CD4-positive, alpha-beta memory T cell (primary cell): ENCODE data around the gene BLM. TPM values are rescaled to one million over a fixed set of nuclear protein-coding genes. Genes with fewer than 3 reads are reported as not detected.

ENCODE experiments used
- CTCF ChIA-PET: fragments of 350-600 bp; sonication (Branson Sonifier 250); formaldehyde crosslinking; loops from one replicate; lab custom pipeline; 2021; ENCODE audit warnings: inconsistent platforms; ENCODE audit not compliant: partially characterized antibody; lab: Charles Lee
- POLR2A ChIA-PET: fragments of 350-600 bp; sonication (Branson Sonifier 250); formaldehyde crosslinking; loops from one replicate; lab custom pipeline; 2021; ENCODE audit not compliant: partially characterized antibody; lab: Charles Lee
- DNase-seq, 5 donors: peaks; one replicate each; pipeline versions ENCODE4 v3.0.0 to v3.0.0-alpha.2; 2020 to 2022; ENCODE audit warnings: mixed read lengths in 1 of 5
- H3K27ac ChIP-seq: one replicate; pipeline ENCODE4 v1.7.0; 2013; ENCODE audit warnings: low read depth, low read length
- H3K27me3 ChIP-seq: 2 replicates; pipeline ENCODE4 v1.7.0; 2013; ENCODE audit warnings: mild to moderate bottlenecking, low read length, moderate library complexity; ENCODE audit not compliant: insufficient read depth
- H3K36me3 ChIP-seq: 2 replicates; pipeline ENCODE4 v1.7.0; 2013; ENCODE audit warnings: mild to moderate bottlenecking, low read length, moderate library complexity; ENCODE audit not compliant: insufficient read depth
- H3K4me1 ChIP-seq: 2 replicates; pipeline ENCODE4 v1.7.0; 2013; ENCODE audit warnings: mild to moderate bottlenecking, low read length, moderate library complexity; ENCODE audit not compliant: insufficient read depth
- H3K4me3 ChIP-seq, 2 donors: one replicate each; pipeline ENCODE4 v1.7.0; 2013; ENCODE audit warnings: low read length in 2 of 2, mild to moderate bottlenecking in 1 of 2
- H3K9me3 ChIP-seq, 2 donors: one replicate each; pipeline ENCODE4 v1.7.0; 2013; ENCODE audit warnings: low read length in 2 of 2, control low read depth in 1 of 2; ENCODE audit not compliant: control insufficient read depth in 1 of 2
- H3K27ac Mint-ChIP-seq, 7 donors: one replicate each; pipeline ENCODE4 v1.8.0; 2020 to 2021; ENCODE audit warnings: mixed read lengths in 7 of 7, mild to moderate bottlenecking in 6 of 7, inconsistent platforms in 3 of 7, moderate library complexity in 3 of 7
- H3K27me3 Mint-ChIP-seq, 2 donors: one replicate each; pipeline ENCODE4 v1.8.0; 2020 to 2021; ENCODE audit warnings: mixed read lengths in 2 of 2
- H3K36me3 Mint-ChIP-seq, 2 donors: one replicate each; pipeline ENCODE4 v1.8.0; 2020 to 2021; ENCODE audit warnings: mixed read lengths in 2 of 2, inconsistent platforms in 1 of 2, mild to moderate bottlenecking in 1 of 2
- H3K4me1 Mint-ChIP-seq, 4 donors: one replicate each; pipeline ENCODE4 v1.8.0; 2020 to 2021; ENCODE audit warnings: mixed read lengths in 4 of 4, mild to moderate bottlenecking in 1 of 4
- H3K4me3 Mint-ChIP-seq, 8 donors: one replicate each; pipeline ENCODE4 v1.8.0; 2020 to 2021; ENCODE audit warnings: mixed read lengths in 8 of 8, mild to moderate bottlenecking in 7 of 8, moderate library complexity in 6 of 8, inconsistent platforms in 3 of 8
- H3K9me3 Mint-ChIP-seq, 8 donors: one replicate each; pipeline ENCODE4 v1.8.0; 2020 to 2021; ENCODE audit warnings: mixed read lengths in 8 of 8, mild to moderate bottlenecking in 5 of 8, inconsistent platforms in 3 of 8, moderate library complexity in 1 of 8
- intact Hi-C: fragments of 100-400 bp; cut with micrococcal nuclease; formaldehyde crosslinking; loops from one replicate; pipeline ENCODE4 v1.15.1; 2023
- polyA plus RNA-seq, 2 donors: library from polyadenylated mRNA; unstranded; fragments of 300-500 nt; fragmentation: Illumina TruSeq; gene quantifications; one replicate each; pipeline ENCODE4 v1.2.3, GENCODE V29; 2021
- total RNA-seq, 2 experiments: library from RNA; stranded (reverse); gene quantifications; one replicate each; pipeline ENCODE4 v1.2.3, GENCODE V29; 2021

BLM gene
- total and polyA plus RNA-seq, 4 experiments from 2014 or later, result 1.2 to 8.9 (median 6.0) TPM

- Histone ChIP-seq H3K9me3 (no peaks in the 10 kb centered on the region), H3K27ac (no peak overlapping the region), H3K27me3 (no peaks in the 10 kb centered on the region), H3K36me3 (no peaks in the 10 kb centered on the region), H3K4me3 (no peak overlapping the region), H3K4me1 (no peaks in the 10 kb centered on the region)
- H3K4me3 Mint-ChIP-seq, result no peak overlapping the region
- H3K27me3 Mint-ChIP-seq, result no peaks in the 10 kb centered on the region
- no peaks in the 10 kb centered on the region for H3K9me3 Mint-ChIP-seq
- H3K36me3 Mint-ChIP-seq, result peaks cover 22 to 32% of the 10 kb centered on the region in 2 donors
- DNase-seq, result no peak
- H3K27ac Mint-ChIP-seq, result peak overlapping the region in 1 of 7 donors; percentile 34
- peaks cover 0 to 5% (median 0%) of the 10 kb centered on the region in 4 donors for H3K4me1 Mint-ChIP-seq
- CTCF ChIA-PET, result interaction anchor here (2.0 kb wide), 1 partner anchor 124 kb away, joined by 10 read pairs; no protein-coding TSS in a partner anchor
- intact Hi-C loops, result no loop called here
- POLR2A ChIA-PET, result no interaction called here
Observed at GRCh38 chr15:90762109-90762508, 45.0 kb downstream of the BLM start.

DNA sequence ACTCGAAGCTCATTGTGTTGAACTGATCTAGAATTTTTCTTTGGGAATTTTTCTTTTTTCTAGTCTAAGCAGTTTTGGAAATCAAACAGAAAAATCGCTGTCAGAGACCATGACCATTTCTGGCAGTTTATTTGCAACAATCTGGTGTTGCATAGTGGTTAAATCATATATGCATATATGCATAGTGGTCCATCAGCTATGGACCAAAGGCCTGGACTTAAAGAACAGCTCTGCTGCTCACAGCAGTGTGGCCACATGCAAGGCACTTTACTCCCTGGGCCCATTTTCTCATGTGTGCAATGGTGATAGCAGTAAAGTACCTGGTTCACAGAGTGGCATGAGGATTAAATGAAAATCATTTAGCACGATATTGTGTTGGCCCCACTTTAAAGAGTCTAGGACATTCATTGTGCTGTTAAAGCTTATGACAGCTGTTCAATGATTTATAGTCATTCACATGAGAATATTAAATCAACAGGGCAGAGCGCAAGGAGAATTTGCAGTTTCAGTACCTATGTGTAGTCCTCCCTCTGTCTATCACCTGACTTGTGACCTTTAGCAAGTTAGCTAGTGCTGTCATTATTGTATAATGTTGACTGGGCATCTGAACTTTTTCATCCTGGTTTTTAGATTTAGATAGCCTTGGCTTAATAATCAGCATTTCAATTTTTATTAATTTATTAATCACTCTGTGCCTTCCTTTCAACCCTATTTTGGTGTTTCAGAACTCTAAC lies 46.4 kb downstream of the BLM start:
- no peaks in the 10 kb centered on the region for H3K4me1 Mint-ChIP-seq
- no peaks in the 10 kb centered on the region for H3K9me3 Mint-ChIP-seq
- POLR2A ChIA-PET, result no interaction called here
- H3K27ac Mint-ChIP-seq, result no peak overlapping the region
- Histone ChIP-seq H3K27ac (no peak overlapping the region), H3K36me3 (no peaks in the 10 kb centered on the region), H3K27me3 (no peaks in the 10 kb centered on the region), H3K9me3 (no peaks in the 10 kb centered on the region), H3K4me1 (no peaks in the 10 kb centered on the region), H3K4me3 (no peak overlapping the region)
- no peak overlapping the region for H3K4me3 Mint-ChIP-seq
- H3K27me3 Mint-ChIP-seq, result no peaks in the 10 kb centered on the region
- intact Hi-C loops, result no loop called here
- CTCF ChIA-PET, result interaction anchor here (2.0 kb wide), 1 partner anchor 122 kb away, joined by 10 read pairs; no protein-coding TSS in a partner anchor
- H3K36me3 Mint-ChIP-seq, result peaks cover 24 to 36% of the 10 kb centered on the region in 2 donors
- DNase-seq, result no peak

DNA sequence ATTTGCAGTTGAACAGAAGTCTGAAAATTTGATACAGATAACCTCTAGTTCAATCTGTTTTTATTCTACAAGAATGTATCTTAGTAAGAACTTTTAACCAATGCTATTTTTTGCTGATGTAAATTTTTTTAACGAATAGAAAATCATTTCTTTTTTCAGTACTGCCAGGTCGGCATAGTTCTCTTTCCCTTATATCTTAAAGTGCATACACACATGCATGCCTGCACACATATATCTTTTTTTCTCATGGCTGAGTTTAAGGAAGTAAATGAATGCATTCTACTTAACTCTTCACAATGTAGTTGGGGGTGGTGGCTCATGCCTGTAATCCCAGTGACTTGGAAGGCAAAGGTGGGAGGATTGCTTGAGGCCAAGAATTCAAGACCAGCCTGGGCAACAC lies 48.4 kb downstream of the BLM start:
- Mint-ChIP-seq H3K4me3 (no peak overlapping the region), H3K4me1 (no peaks in the 10 kb centered on the region), H3K27me3 (no peaks in the 10 kb centered on the region), H3K9me3 (no peaks in the 10 kb centered on the region), H3K27ac (peak overlapping the region in 1 of 7 donors; percentile 28), H3K36me3 (peaks cover 29 to 36% of the 10 kb centered on the region in 2 donors)
- no peak overlapping the region for H3K4me3 ChIP-seq
- H3K9me3 ChIP-seq, result no peaks in the 10 kb centered on the region
- peaks cover under 1% of the 10 kb centered on the region for H3K36me3 ChIP-seq
- ChIA-PET POLR2A (no interaction called here), CTCF (no interaction called here)
- H3K27me3 ChIP-seq, result no peaks in the 10 kb centered on the region
- intact Hi-C loops, result no loop called here
- H3K4me1 ChIP-seq, result no peaks in the 10 kb centered on the region
- DNase-seq, result no peak
- no peak overlapping the region for H3K27ac ChIP-seq

DNA sequence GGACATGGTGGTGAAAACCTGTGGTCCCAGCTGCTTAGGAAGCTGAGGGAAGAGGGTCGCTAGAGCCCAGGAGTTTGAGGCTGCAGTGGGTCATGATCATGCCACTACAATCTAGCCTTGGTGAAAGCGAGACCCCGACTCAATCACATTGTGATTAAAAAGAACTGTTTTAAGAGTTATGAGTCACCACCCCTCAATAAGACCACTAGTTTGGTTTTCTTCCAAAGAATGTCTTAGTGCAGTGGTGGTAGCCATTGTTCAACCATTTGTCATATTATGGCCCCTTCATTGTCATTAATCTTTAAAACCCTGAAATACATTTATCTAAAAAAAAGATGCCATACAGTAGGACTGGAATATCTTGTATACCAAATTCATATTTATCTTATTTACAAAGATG lies 48.8 kb downstream of the BLM start:
- Histone ChIP-seq H3K4me3 (no peak overlapping the region), H3K9me3 (no peaks in the 10 kb centered on the region), H3K4me1 (no peaks in the 10 kb centered on the region), H3K36me3 (peaks cover 4% of the 10 kb centered on the region), H3K27ac (no peak overlapping the region), H3K27me3 (no peaks in the 10 kb centered on the region)
- intact Hi-C loops, result no loop called here
- no peaks in the 10 kb centered on the region for H3K9me3 Mint-ChIP-seq
- no peaks in the 10 kb centered on the region for H3K27me3 Mint-ChIP-seq
- ChIA-PET CTCF (no interaction called here), POLR2A (no interaction called here)
- H3K4me1 Mint-ChIP-seq, result no peaks in the 10 kb centered on the region
- no peak for DNase-seq
- peaks cover 25 to 34% of the 10 kb centered on the region in 2 donors for H3K36me3 Mint-ChIP-seq
- H3K4me3 Mint-ChIP-seq, result no peak overlapping the region
- no peak overlapping the region for H3K27ac Mint-ChIP-seq

DNA sequence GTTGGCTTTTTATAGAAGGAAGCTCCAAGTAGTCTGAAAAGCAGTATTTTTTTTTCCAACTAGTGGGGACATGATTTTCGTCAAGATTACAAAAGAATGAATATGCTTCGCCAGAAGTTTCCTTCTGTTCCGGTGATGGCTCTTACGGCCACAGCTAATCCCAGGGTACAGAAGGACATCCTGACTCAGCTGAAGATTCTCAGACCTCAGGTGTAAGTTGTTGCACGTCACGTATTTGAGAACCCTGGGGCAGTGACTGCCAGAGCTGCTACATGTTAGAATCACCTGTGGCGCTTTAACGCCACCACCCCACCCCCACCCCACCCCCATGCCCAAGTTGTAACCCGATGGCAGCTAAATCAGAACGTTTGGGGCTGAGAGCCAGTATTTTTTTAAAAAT lies 52.2 kb downstream of the BLM start:
- H3K4me3 Mint-ChIP-seq, result no peak overlapping the region
- no peaks in the 10 kb centered on the region for H3K27me3 ChIP-seq
- H3K4me1 ChIP-seq, result no peaks in the 10 kb centered on the region
- no peak for DNase-seq
- no peak overlapping the region for H3K4me3 ChIP-seq
- POLR2A ChIA-PET, result no interaction called here
- intact Hi-C loops, result no loop called here
- no peak overlapping the region for H3K27ac ChIP-seq
- H3K9me3 ChIP-seq, result no peaks in the 10 kb centered on the region
- peaks cover 4% of the 10 kb centered on the region for H3K36me3 ChIP-seq
- no peaks in the 10 kb centered on the region for H3K4me1 Mint-ChIP-seq
- H3K36me3 Mint-ChIP-seq, result peaks cover 23 to 33% of the 10 kb centered on the region in 2 donors
- H3K27ac Mint-ChIP-seq, result no peak overlapping the region
- H3K27me3 Mint-ChIP-seq, result no peaks in the 10 kb centered on the region
- no peaks in the 10 kb centered on the region for H3K9me3 Mint-ChIP-seq
- CTCF ChIA-PET, result interaction anchor here (0.7 kb wide), 1 partner anchor 13 kb away, joined by 3 read pairs; no protein-coding TSS in a partner anchor

- Mint-ChIP-seq H3K4me3 (peak overlapping the region in 1 of 8 donors; percentile 48), H3K4me1 (peaks cover 0 to 3% (median 0%) of the 10 kb centered on the region in 4 donors), H3K27me3 (no peaks in the 10 kb centered on the region), H3K27ac (no peak overlapping the region), H3K9me3 (no peaks in the 10 kb centered on the region), H3K36me3 (peaks cover 9 to 26% of the 10 kb centered on the region in 2 donors)
- DNase-seq, result no peak
- intact Hi-C loops, result no loop called here
- Histone ChIP-seq H3K36me3 (peaks cover 4% of the 10 kb centered on the region), H3K27me3 (no peaks in the 10 kb centered on the region), H3K9me3 (no peaks in the 10 kb centered on the region), H3K4me3 (no peak overlapping the region), H3K4me1 (no peaks in the 10 kb centered on the region), H3K27ac (no peak overlapping the region)
- ChIA-PET POLR2A (no interaction called here), CTCF (interaction anchor here (0.6 kb wide), 1 partner anchor 95 kb away, joined by 3 read pairs; the partner anchor contains the start of gene FURIN)
Observed at GRCh38 chr15:90773485-90773884, 56.3 kb downstream of the BLM start.

- peaks cover 0 to 7% (median 3%) of the 10 kb centered on the region in 4 donors for H3K4me1 Mint-ChIP-seq
- no peak overlapping the region for H3K4me3 Mint-ChIP-seq
- H3K36me3 ChIP-seq, result peaks cover 4% of the 10 kb centered on the region
- intact Hi-C loops, result no loop called here
- H3K9me3 Mint-ChIP-seq, result no peaks in the 10 kb centered on the region
- CTCF ChIA-PET, result no interaction called here
- peaks cover 9 to 25% of the 10 kb centered on the region in 2 donors for H3K36me3 Mint-ChIP-seq
- H3K27ac ChIP-seq, result no peak overlapping the region
- no peaks in the 10 kb centered on the region for H3K27me3 ChIP-seq
- H3K9me3 ChIP-seq, result no peaks in the 10 kb centered on the region
- no peak for DNase-seq
- H3K27me3 Mint-ChIP-seq, result no peaks in the 10 kb centered on the region
- peak overlapping the region in 1 of 7 donors; percentile 16 for H3K27ac Mint-ChIP-seq
- POLR2A ChIA-PET, result no interaction called here
- no peak overlapping the region for H3K4me3 ChIP-seq
- no peaks in the 10 kb centered on the region for H3K4me1 ChIP-seq
Observed at GRCh38 chr15:90774731-90775514, 57.8 kb downstream of the BLM start.
